Psoas muscle (tissue), 8 donors: ENCODE data around the gene EMC10. TPM values are rescaled to one million over a fixed set of nuclear protein-coding genes. Genes with fewer than 3 reads are reported as not detected.

Experiments
- ATAC-seq, 4 donors: fragments of 200-7000 bp; cut with Tn5 transposase; one replicate each; pipeline ENCODE4 v1.9.1; 2020; ENCODE audit warnings: moderate library complexity in 3 of 4, mild to moderate bottlenecking in 2 of 4
- DNase-seq, 2 donors: peaks; one replicate each; pipeline ENCODE4 v3.0.0-alpha.2; 2020
- H3K27ac ChIP-seq: fragments of 200-600 bp; one replicate; pipeline ENCODE4 v1.8.0; 2022
- H3K27me3 ChIP-seq, 3 donors: fragments of 200-600 bp in 1 of 3; one replicate each; pipeline versions ENCODE4 v1.6.1 to v1.8.0; 2013 to 2022; ENCODE audit warnings: low read length in 2 of 3, mild to moderate bottlenecking in 2 of 3, moderate library complexity in 1 of 3; ENCODE audit not compliant: insufficient read depth in 3 of 3
- H3K36me3 ChIP-seq, 2 donors: fragments of 200-600 bp in 1 of 2; one replicate each; pipeline versions ENCODE4 v1.6.1 to v1.8.0; 2013 to 2022; ENCODE audit warnings: low read depth in 1 of 2, mild to moderate bottlenecking in 1 of 2, moderate library complexity in 1 of 2; ENCODE audit not compliant: insufficient read depth in 1 of 2
- H3K4me1 ChIP-seq: fragments of 200-600 bp; one replicate; pipeline ENCODE4 v1.8.0; 2022
- H3K4me3 ChIP-seq: fragments of 200-600 bp; one replicate; pipeline ENCODE4 v1.8.0; 2022; ENCODE audit warnings: mild to moderate bottlenecking
- H3K9me3 ChIP-seq: fragments of 200-600 bp; one replicate; pipeline ENCODE4 v1.8.0; 2022
- WGBS, 3 donors: extraction: QIAGEN DNeasy Blood & Tissue Kit; methylation state at CpG; one replicate each; pipeline versions ENCODE4 v1.1.6 to v1.1.7; 2013; 5-methylcytosine and 5-hydroxymethylcytosine counted together
- intact Hi-C, 2 donors: fragments of 100-400 bp; cut with DNase I; formaldehyde crosslinking; loops; one replicate each; pipeline versions ENCODE4 v1.11.0 to v1.14.2; 2022
- polyA plus RNA-seq, 3 donors: library from polyadenylated mRNA; stranded (reverse); fragments of 200-250 nt; gene quantifications; one replicate each; pipeline ENCODE4 v1.2.3, GENCODE V29; 2013
- total RNA-seq, 4 donors: library from RNA; stranded (reverse); fragmentation: NEBNext Ultra II Directional in 2 of 4; extraction: Animal tissue kit (Norgen Biotek cat#: 25700) in 2 of 4; gene quantifications; one replicate each; pipeline versions ENCODE4 v1.2.1 to v1.2.4, GENCODE V29; 2021 to 2023
- TF ChIP-seq, protein P1 (sequence below): fragments of 200-600 bp; IDR thresholded peaks from one replicate; pipeline ENCODE4 v1.8.0; 2022; ENCODE audit warnings: antibody characterized with exemption
- donor health status: healthy with polysubstance abuse.
- donor health status: DM: no; HTN: no; CAD: no; lungs with moderate emphysema.
- donor health status: Bipolar disorder and iron deficiency.
- donor health status: healthy.
- donor health status: DM: yes; HTN: yes; CAD: no.
- donor health status: DM: no; HTN: no; CAD: no.
- donor health status: DM: no; HTN: no; CAD: no.
- donor health status: DM: yes; HTN: yes; CAD: no.

EMC10 gene
- total and polyA plus RNA-seq, 7 donors, result 32.6 to 47.5 (median 37.6) TPM

DNA sequence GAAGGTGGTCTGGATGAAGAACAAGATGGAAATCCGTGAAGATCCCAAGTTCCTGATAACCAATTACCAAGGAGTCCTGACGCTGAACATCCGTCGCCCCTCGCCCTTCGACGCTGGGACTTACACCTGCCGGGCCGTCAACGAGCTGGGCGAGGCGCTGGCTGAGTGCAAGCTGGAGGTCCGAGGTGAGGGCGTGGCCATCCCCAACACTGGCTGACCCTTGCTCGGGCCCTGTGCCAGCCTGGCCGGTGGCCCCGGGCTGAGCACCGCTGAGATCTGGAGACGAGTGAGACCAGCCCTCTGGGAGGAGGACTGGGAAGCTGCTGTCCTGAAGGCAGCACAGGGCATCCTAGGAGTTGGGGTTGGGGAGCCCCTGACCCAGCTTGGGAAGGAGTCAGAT lies 12.0 kb upstream of the EMC10 start:
- H3K9me3 ChIP-seq, result no peaks in the 10 kb centered on the region
- H3K4me1 ChIP-seq, result peaks cover 9% of the 10 kb centered on the region
- 59 to 70% (median 63%) methylated on average over 19 of the region's 19 CpGs for whole genome bisulfite sequencing, 3 donors
- DNase-seq (no peak), ATAC-seq (no peak)
- no peak overlapping the region for H3K4me3 ChIP-seq
- H3K27me3 ChIP-seq, result peaks cover 0 to 9% (median 2%) of the 10 kb centered on the region in 3 donors
- H3K27ac ChIP-seq, result peak overlapping the region; percentile 82
- TF ChIP-seq, protein P1, sequence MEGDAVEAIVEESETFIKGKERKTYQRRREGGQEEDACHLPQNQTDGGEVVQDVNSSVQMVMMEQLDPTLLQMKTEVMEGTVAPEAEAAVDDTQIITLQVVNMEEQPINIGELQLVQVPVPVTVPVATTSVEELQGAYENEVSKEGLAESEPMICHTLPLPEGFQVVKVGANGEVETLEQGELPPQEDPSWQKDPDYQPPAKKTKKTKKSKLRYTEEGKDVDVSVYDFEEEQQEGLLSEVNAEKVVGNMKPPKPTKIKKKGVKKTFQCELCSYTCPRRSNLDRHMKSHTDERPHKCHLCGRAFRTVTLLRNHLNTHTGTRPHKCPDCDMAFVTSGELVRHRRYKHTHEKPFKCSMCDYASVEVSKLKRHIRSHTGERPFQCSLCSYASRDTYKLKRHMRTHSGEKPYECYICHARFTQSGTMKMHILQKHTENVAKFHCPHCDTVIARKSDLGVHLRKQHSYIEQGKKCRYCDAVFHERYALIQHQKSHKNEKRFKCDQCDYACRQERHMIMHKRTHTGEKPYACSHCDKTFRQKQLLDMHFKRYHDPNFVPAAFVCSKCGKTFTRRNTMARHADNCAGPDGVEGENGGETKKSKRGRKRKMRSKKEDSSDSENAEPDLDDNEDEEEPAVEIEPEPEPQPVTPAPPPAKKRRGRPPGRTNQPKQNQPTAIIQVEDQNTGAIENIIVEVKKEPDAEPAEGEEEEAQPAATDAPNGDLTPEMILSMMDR, result no peak
- intact Hi-C loops, result loop anchor here (5.0 kb wide), 2 partner anchors 97 to 107 kb away; partner anchors contain the start of gene NAPSA (in 1 of the 2)
- peaks cover 0 to 41% of the 10 kb centered on the region in 2 donors for H3K36me3 ChIP-seq

DNA sequence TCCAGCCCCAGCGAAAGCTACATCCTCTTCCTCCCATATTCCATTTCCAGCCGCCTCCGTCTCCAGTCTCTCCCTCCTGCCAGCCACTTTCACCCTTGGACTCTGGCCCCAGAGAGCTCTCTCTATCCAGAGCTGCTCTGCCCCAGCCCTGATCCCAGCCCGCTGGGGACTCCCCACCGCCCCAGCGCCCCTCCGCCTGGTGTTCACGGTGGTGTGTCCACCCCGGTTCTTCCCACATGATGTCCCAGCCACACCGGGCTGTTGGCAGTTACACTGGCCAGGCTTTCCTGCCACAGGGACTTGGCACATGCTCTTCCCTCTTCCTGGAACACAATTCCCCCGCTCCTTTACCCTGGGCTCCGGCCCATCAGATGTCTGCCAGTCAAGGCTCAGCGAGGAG lies 11.3 kb upstream of the EMC10 start:
- ATAC-seq (peak in 1 of 4 donors; percentile 5), DNase-seq (no peak)
- intact Hi-C loops, result loop anchor here (5.0 kb wide), 2 partner anchors 98 to 108 kb away; partner anchors contain the start of gene NAPSA (in 1 of the 2)
- Histone ChIP-seq H3K4me1 (peaks cover 9% of the 10 kb centered on the region), H3K36me3 (peaks cover 0 to 41% of the 10 kb centered on the region in 2 donors), H3K27ac (peak overlapping the region; percentile 82), H3K9me3 (no peaks in the 10 kb centered on the region), H3K27me3 (peaks cover 0 to 9% (median 2%) of the 10 kb centered on the region in 3 donors), H3K4me3 (no peak overlapping the region)
- TF ChIP-seq, protein P1, result no peak
- 56 to 76% (median 62%) methylated on average over 11 to 13 of the region's 13 CpGs for WGBS, 3 donors

DNA sequence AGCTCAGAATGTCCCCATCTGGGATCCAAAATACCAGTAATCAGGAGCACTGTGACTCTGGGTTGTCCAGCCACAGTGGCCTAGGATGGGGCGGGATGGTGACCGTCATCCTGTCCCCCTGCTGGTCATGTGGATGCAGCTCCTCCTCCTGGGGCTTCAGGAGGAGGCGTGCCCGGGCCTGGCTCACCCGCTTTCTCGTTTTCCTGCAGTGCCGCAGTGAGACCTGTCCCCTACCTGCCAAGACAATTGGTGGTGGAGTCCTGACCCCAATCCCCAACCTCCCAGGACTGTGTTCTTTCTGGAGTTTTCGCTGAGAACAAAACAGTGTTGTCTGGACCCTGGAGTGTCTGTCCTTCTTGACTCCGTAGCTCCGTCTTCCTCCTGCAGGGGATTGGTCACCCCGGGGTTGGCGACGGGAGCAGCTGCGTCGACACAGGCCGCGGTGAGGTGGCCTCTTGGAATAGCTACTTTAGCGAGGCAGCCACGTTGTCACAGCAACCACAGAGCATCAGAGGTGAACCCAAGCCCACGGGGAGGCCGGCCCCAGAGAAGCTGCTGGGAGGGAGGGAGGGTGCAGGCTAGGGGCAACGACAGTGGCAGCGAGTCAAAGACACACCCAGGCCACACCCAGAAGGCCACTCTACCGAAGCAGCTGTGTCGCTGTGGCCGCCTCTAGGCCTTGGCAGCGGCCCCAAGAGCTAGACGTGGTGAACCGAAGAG lies 10.2 kb upstream of the EMC10 start:
- Histone ChIP-seq H3K36me3 (peaks cover 0 to 30% of the 10 kb centered on the region in 2 donors), H3K4me3 (no peak overlapping the region), H3K9me3 (no peaks in the 10 kb centered on the region), H3K27ac (peak overlapping the region; percentile 82), H3K27me3 (peaks cover 0 to 2% (median 0%) of the 10 kb centered on the region in 3 donors), H3K4me1 (peaks cover 9% of the 10 kb centered on the region)
- peak; percentile 73 to 86 (median 80) for ATAC-seq
- 20 to 29% (median 21%) methylated on average over 25 to 29 of the region's 29 CpGs for WGBS, 3 donors
- TF ChIP-seq, protein P1, result peak; percentile 25
- intact Hi-C loops, result no loop called here
- DNase-seq, result peak; percentile 60 to 87

DNA sequence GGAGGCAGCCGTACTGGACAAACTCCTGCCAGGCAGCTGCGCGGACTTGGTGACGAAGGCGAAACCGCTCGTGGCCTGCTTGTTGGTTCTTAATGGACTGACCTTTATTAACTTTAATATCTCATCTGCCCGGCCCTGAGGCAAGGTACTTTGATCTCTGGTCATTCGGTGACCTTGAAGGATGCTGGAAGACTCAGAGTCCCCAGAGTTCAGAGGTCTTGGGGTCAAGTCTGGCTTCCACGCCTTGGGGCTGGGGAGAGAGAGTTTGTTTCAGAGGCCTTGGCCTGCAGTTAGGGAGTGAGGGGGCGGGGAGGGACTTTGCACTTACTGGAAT lies 9.6 kb upstream of the EMC10 start:
- no peaks in the 10 kb centered on the region for H3K9me3 ChIP-seq
- H3K36me3 ChIP-seq, result peaks cover 0 to 25% of the 10 kb centered on the region in 2 donors
- DNase-seq, result no peak
- 41 to 52% (median 49%) methylated on average over 11 of the region's 11 CpGs for WGBS, 3 donors
- peak overlapping the region; percentile 82 for H3K27ac ChIP-seq
- peaks cover 0 to 2% (median 0%) of the 10 kb centered on the region in 3 donors for H3K27me3 ChIP-seq
- TF ChIP-seq, protein P1, result no peak
- intact Hi-C loops, result no loop called here
- no peak overlapping the region for H3K4me3 ChIP-seq
- peaks cover 9% of the 10 kb centered on the region for H3K4me1 ChIP-seq
- peak in 1 of 4 donors; percentile 2 for ATAC-seq
